GM19035 (cell line): ENCODE results near the gene RIMS4.
"Not testable (repeated sequence)": the region's sequence is repeated elsewhere in the genome, so short reads cannot be mapped to it uniquely, and the experiment has no call there.

Experiments
- ATAC-seq: cut with Tn5 transposase; IDR thresholded peaks from one replicate; pipeline ENCODE4 v1.9.1; 2021; ENCODE audit not compliant: unreplicated experiment

The RIMS4 gene

GRCh38 chr20:44830995-44831394, 20.6 kb upstream of the RIMS4 start:
- no peak for ATAC-seq

GRCh38 chr20:44830523-44830922, 20.2 kb upstream of the RIMS4 start:
- no peak for ATAC-seq

- ATAC-seq, result no peak
Observed at GRCh38 chr20:44829688-44830087, 19.3 kb upstream of the RIMS4 start.

GRCh38 chr20:44828640-44829039, 18.3 kb upstream of the RIMS4 start:
- no peak for ATAC-seq

GRCh38 chr20:44827401-44827800, 17.1 kb upstream of the RIMS4 start:
- ATAC-seq, result no peak

GRCh38 chr20:44821576-44821975, 11.2 kb upstream of the RIMS4 start:
- ATAC-seq, result not testable (repeated sequence)

GRCh38 chr20:44819936-44820335, 9.6 kb upstream of the RIMS4 start:
- no peak for ATAC-seq

- ATAC-seq, result no peak
Observed at GRCh38 chr20:44817143-44817910, 7.0 kb upstream of the RIMS4 start.

GRCh38 chr20:44814937-44815336, 4.6 kb upstream of the RIMS4 start:
- no peak for ATAC-seq

- no peak for ATAC-seq
Observed at GRCh38 chr20:44811150-44811685, 872 bp upstream of the RIMS4 start.

- ATAC-seq, result no peak
Observed at GRCh38 chr20:44810061-44810390, 320 bp downstream of the RIMS4 start.

- no peak for ATAC-seq
Observed at GRCh38 chr20:44809380-44810060, 826 bp downstream of the RIMS4 start.

GRCh38 chr20:44807684-44808056, 2.7 kb downstream of the RIMS4 start:
- ATAC-seq, result no peak

GRCh38 chr20:44807051-44807683, 3.2 kb downstream of the RIMS4 start:
- no peak for ATAC-seq

GRCh38 chr20:44805979-44806620, 4.2 kb downstream of the RIMS4 start:
- no peak for ATAC-seq

- no peak for ATAC-seq
Observed at GRCh38 chr20:44805335-44805978, 4.9 kb downstream of the RIMS4 start.

GRCh38 chr20:44803383-44803941, 6.9 kb downstream of the RIMS4 start:
- ATAC-seq, result no peak

- no peak for ATAC-seq
Observed at GRCh38 chr20:44802702-44803101, 7.6 kb downstream of the RIMS4 start.

- ATAC-seq, result no peak
Observed at GRCh38 chr20:44800391-44801046, 9.8 kb downstream of the RIMS4 start.

- ATAC-seq, result no peak
Observed at GRCh38 chr20:44799691-44800090, 10.7 kb downstream of the RIMS4 start.
